ENCODE data around the gene FHIT.

The FHIT gene

DNA sequence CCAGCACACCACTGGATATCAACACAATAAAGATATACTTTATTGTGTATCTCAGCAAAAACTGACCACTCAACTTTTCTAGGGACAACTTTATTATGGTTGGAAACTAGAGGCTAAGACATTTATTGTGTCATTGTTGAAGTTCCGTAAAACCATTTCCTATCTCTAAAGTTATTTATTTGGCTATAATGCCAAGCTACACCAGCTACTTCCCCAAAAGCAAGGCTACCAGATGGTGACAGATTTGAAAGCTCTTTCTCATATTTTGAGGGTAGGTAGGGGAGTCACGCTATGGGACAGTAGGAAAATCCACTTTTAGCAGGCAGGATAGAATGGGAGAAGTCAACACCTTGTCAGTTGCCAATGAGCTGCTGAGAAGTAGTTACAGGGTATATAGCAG lies 1366.8 kb downstream of the FHIT start:
- DNase-seq, result no peak

DNA sequence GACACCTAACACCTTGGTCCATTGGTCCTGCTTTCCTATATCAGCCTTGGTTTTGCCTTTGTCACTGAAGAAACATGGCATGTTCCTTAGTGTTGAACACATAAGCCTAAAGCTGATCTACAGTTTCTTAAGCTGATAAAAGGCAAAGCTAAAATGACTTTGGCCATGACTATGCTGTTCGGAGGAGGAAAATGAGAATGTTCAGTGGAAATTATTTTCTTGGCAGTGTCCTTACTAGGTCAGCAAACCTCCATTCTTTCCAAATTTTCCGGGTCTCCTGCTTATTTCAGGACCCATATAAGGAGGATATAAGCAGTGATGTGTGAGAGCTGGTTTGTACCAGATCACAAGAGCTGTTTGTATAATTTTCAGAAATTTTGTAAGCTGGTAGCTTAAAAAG lies 1368.5 kb downstream of the FHIT start:
- no peak for DNase-seq

- DNase-seq, result no peak
These were observed 1370.5 kb downstream of the FHIT start for GRCh38 chr3:59880717-59881116.

DNA sequence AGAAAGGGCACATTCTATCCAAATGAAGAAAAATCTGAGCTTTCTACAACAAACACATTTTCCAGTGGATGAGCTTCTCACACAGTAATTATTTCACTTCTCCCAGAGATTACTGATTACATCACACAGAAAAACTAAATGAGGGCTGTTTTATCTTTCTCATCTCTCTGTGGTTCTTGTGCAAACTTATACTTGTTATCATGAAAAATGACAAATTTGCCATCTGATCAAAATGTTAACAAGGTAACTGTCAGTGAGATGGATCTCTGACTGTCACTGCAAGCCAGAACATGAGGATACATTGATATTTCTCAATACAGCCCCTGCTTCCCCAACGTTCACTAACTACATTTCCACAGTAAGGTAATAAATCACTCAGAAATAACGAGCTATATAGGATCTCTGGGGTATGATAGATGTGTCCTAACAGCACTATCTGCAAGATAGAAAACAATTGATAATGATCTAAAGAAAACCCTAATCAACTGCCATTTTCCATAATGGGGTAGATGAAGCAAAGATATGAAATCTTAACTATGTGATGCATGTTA lies 1372.1 kb downstream of the FHIT start:
- no peak for DNase-seq

DNA sequence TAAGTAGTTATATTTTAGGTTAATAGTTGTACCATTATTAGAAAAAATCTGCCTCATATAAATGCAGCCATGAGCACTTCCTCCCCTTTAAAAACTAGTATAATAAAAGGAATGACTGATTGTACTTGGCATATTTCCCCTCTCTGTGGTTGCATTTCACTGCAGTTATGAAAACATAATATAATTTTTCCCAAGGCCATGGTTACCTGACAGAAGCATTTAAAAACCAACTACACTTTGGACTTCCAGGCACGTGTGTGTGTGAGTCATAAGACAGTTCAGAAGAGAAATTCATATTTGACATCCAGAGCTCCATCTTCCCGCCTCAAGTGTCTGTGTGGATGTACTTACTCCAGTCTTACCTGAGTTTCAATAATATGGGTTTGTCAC lies 1373.2 kb downstream of the FHIT start:
- peak; percentile 88 for DNase-seq

GRCh38 chr3:59877263-59878037 lies 1373.8 kb downstream of the FHIT start:
- peak; percentile 46 for DNase-seq

- no peak for DNase-seq
These were observed 1374.7 kb downstream of the FHIT start for GRCh38 chr3:59876533-59877062.

GRCh38 chr3:59873576-59874230 lies 1377.5 kb downstream of the FHIT start:
- no peak for DNase-seq

GRCh38 chr3:59872128-59872527 lies 1379.1 kb downstream of the FHIT start:
- no peak for DNase-seq

- DNase-seq, result peak; percentile 88
These were observed 1383.9 kb downstream of the FHIT start for GRCh38 chr3:59867185-59868002.

- DNase-seq, result peak; percentile 42
These were observed 1385.2 kb downstream of the FHIT start for GRCh38 chr3:59866076-59866475.

DNA sequence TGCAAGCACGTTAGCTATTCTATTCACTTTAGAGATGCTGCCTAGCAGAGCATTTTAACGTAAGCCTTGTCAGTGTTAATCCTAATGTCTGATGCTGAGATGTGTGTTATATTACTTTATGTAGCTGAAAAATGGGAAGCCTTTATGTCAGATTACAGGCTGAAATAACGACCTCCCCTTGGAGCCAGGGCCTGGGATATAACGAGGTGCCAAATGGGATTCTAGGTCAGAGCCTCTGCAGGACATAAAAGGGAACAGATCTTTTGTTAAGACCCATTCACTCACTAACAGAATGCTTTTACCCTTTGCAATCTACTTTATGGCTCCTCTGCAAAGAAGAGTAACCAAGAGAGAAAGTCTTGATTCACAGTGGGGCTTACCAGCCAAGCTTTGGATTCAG lies 1385.9 kb downstream of the FHIT start:
- no peak for DNase-seq

DNA sequence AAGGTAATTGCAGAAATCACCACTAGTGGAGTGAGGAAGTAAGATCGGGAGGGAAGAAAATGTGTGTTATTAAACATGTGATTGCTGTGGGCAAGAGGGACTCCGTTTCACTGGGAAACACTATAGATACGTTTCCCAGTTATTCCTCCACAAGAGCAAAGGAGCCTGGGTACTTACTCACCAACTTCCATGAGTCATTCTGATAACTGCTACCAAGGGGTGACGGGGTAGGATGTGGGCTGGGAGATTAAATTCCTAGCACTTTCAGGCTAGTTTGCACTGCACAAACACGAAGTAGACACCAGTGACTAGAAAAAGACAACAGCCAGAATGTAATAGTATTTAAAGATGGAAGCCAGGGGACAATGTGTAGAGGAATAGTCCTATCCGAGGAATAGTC lies 1388.6 kb downstream of the FHIT start:
- DNase-seq, result peak; percentile 97

DNA sequence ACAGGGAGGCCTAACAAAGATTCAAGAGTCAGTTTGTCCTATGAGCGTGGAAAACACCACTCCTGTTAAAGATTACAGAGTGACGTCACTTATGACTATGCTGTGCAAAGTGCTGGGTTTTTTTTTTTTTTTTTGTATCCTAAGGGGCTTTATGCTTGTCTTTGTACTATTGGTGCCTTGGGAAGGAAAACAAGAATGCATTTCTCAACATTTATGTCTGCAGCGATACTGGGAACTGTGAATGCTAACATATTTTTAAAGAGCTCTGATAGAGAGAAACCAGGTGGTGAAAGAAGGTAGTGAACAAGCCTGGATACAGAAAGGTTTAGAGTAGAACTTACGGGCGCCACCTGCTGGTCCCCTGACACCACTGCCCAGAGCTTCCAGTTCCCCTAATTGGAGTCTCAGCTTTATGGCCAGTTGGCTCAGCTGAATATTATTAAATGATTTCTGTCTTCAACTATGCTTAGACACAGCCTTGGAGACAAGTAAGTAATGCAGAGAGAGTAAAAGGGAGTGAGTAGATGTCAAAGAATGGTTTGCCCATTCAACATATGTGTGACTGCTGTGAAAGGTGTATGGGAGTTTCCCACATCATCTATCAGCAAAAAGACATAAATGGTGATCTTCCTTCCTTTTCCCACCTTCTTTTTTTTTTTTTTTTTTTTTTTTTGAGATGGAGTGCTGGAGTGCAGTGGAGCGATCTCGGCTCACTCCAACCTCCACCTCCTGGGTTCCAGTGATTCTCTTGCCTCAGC lies 1393.5 kb downstream of the FHIT start:
- peak; percentile 62 for DNase-seq

GRCh38 chr3:59856934-59857460 lies 1394.3 kb downstream of the FHIT start:
- no peak for DNase-seq

GRCh38 chr3:59854061-59854709 lies 1397.1 kb downstream of the FHIT start:
- DNase-seq, result no peak

DNA sequence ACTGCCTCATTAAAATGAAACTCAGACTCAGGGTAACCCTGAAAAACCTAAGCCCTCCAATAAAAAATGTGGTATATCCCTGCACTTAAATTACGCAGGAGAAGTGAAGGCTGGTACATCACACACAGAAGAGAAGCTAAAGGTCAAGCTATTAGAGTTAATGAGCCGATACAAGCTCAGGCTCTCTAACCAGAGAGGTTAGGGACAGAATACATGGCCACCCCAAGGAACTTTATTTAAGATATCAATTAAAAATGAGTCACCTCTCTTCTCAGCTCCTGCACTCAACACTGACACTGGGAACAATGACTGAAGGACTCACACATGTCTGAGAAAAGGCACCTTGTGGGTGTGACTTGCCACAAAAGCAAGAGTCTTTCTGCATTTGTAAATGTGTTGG lies 1400.8 kb downstream of the FHIT start:
- DNase-seq, result no peak

GRCh38 chr3:59845386-59845785 lies 1405.9 kb downstream of the FHIT start:
- DNase-seq, result no peak

GRCh38 chr3:59843821-59844220 lies 1407.4 kb downstream of the FHIT start:
- no peak for DNase-seq

DNA sequence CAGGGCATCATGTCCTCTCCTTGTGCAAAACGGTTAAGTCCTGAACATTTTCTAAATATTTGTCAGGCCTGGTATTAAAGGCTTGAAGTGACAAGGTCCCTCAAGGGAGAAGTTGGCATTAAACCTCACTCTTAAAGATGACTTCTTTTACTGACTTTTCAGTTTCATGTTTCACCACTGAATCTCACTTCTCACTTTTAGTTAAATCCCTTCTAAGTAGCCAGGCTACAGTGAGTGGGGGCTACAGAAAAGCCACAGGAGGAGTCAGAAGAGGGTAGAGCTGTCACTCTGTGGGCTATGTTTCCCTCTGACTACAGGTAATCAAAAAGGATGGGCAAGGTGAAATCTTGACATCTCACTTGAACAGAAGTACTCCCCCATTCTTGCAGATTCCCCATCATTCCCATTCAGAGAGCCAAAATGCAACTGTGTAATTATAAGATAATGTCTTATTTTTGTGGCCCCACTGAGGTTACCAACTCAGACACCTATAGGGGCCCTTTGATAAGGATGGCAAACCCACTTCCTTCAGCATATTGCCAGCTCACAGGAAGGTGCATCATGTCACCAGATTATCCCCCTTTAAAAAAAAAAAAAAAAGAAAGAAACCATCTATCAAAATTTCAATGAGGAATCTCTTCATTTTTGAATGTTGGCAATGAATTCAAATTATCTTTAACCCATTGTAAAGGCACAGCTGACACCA lies 1411.3 kb downstream of the FHIT start:
- DNase-seq, result no peak

GRCh38 chr3:59839283-59839682 lies 1412.0 kb downstream of the FHIT start:
- DNase-seq, result peak; percentile 16
